Lung microvascular endothelial cell (primary cell): ENCODE data around the gene CHRDL2. TPM values are rescaled to one million over a fixed set of nuclear protein-coding genes. Genes with fewer than 3 reads are reported as not detected.

Source experiments
- DNase-seq, 2 donors: peaks; one replicate each; pipeline versions ENCODE4 v3.0.0 to v3.0.0-alpha.2; 2010; ENCODE audit warnings: low read depth in 2 of 2
- total RNA-seq: library from RNA; depleted of rRNA; stranded (reverse); fragments of >200 nt; gene quantifications from 2 replicates; pipeline ENCODE4 v1.2.1, GENCODE V29; 2014

Gene CHRDL2
- total RNA-seq, 1 donor from 2014 or later, result not detected

- DNase-seq, result no peak
Observed at GRCh38 chr11:74685905-74686304, 45.3 kb downstream of the CHRDL2 start.

DNA sequence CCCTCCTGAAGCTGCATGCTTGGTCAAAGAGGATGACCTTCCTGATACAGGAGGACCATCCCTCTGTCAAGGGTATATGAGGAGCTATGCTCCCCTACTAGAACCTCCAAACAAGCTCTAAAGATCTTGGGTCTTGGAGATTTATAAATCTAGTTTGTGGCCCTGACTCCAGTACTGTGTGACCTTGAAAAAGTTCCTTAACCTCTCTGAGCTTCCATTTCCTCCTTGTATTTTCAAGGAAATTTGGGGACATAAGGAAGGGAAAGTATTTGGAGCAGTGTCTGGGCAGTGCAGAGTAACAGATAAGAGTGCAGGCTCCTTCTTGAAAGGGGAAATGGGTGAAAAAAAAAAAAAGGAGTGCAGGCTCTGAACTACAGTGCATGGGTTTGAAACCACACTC is 45.9 kb downstream of the CHRDL2 start:
- no peak for DNase-seq

- no peak for DNase-seq
Observed at GRCh38 chr11:74684661-74685060, 46.6 kb downstream of the CHRDL2 start.

GRCh38 chr11:74683941-74684481 is 47.2 kb downstream of the CHRDL2 start:
- DNase-seq, result no peak

DNA sequence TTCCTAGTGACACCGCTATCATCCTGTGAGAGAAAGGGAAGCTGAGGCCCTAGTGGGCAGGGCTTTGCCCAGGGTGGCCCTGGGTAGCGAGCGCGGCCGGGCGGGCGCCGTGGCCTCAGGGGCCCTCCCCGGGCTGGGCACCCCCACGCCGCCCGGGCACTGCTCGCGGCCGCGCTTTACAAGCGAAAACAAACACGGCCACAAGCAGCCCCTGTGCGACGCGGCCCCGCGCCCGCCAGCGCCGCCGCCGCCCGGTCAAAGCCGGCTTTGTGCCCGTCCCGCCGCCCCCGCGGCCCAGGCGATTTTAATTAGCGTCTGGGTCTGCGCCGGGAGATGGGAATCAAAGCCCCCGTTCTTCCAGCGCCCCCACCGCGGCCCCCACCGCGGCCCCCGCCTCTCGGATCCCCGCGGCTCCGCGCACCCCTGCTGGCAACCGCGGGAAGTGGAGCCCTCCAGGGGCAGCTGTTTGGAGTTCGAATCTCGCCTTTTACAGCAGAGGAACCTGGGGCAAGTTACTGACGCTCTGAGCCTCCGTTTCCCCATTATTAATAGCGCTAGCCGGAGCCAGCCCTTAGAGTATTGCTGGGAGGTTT is 47.9 kb downstream of the CHRDL2 start:
- DNase-seq, result peak; percentile 15 to 45

GRCh38 chr11:74682731-74683278 is 48.4 kb downstream of the CHRDL2 start:
- no peak for DNase-seq

DNA sequence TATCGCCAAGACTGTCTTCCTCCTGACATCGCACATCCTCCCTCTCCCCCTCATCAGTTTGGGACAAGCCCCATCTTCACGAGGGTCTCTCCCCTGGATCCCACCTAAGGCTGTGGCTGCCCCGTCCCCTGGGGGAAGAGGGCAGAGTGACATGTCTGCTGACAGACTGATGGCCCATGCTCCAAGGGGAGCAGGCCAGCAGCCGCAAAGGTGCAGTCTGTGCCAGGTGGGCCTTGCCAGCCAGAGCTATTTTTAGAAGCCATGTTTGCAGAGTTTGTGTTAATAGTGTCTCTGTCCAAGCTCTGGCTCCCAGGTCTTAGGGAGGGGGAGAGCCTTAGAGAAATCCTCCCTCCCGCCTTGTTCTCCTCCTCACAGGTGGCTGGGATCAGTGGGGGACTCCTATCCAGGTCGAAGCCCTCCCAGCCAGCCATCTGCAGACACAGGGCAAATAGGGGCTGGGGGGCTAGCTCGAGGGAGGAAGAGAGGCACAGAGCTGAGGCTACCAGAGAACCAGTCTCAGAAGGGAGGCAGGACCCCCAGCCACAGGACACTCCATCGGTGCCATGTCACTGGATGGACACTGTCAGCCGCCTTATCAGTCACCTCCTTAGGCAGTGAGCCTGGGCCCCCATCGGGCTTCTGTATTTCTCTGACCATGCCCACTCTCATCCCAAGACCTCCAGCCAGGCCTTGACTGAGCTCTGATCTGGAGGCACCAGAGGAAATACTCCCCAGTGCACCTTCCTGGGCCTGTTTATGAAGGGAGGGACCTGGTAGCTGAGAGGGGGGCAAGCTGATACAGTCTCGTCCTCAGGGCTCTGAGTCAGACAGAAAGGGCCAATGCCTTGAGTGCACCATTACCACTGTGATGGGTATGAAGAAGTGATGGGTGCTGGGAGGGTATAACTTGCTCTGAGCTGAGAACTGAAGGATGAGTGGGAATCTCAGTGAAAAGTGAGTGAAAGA is 49.3 kb downstream of the CHRDL2 start:
- no peak for DNase-seq

GRCh38 chr11:74680703-74681531 is 50.3 kb downstream of the CHRDL2 start:
- DNase-seq, result no peak

GRCh38 chr11:74680035-74680671 is 51.1 kb downstream of the CHRDL2 start:
- no peak for DNase-seq

GRCh38 chr11:74679513-74679865 is 51.7 kb downstream of the CHRDL2 start:
- DNase-seq, result no peak

DNA sequence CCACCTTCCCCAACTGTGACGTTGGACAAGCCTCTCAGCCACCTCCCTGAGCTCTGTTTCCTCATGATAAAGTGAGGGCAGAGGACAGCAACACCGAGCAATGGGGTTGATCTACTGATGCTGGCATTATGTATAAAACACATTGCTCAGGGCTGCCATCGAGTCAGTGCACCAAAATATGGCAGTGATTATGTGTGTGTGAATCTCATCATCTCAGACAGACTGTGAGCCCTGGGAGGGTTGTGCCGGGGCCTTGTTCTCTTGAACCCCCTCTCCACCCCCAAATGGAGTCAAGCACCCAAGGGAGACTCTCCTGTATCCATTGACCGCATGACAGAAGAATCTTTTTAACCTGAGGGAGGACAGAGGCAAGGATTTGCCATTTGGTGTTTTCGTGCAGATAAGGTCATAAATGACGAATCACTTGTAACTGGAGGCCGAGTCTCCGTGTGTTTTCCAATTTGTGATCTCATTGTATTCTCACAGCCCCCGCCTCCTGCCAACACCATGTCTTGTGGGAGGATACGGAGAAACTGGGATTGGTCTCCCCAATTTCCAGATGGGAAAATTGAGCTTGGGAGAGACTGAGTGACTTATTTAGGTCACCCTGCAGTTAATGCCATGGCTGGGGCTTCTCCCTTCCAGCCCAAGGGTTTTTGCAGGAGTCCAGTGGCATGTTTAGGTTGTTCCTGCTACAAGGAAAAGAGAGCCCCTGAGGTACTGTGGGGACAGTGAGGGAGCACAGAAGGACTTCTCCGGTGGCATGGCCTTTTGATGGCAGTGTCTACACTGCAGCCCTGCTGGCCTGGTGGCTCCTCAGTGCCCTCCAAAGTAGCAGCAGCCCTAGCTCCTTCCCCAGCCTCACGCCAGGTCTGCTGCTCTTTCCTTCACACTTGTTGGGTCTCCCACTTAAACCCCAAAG is 52.4 kb downstream of the CHRDL2 start:
- DNase-seq, result no peak

- DNase-seq, result no peak
Observed at GRCh38 chr11:74678041-74678440, 53.2 kb downstream of the CHRDL2 start.

GRCh38 chr11:74677131-74677530 is 54.1 kb downstream of the CHRDL2 start:
- no peak for DNase-seq

GRCh38 chr11:74676596-74676995 is 54.6 kb downstream of the CHRDL2 start:
- DNase-seq, result no peak

- DNase-seq, result no peak
Observed at GRCh38 chr11:74675761-74676160, 55.5 kb downstream of the CHRDL2 start.

GRCh38 chr11:74673693-74674360 is 57.4 kb downstream of the CHRDL2 start:
- no peak for DNase-seq

DNA sequence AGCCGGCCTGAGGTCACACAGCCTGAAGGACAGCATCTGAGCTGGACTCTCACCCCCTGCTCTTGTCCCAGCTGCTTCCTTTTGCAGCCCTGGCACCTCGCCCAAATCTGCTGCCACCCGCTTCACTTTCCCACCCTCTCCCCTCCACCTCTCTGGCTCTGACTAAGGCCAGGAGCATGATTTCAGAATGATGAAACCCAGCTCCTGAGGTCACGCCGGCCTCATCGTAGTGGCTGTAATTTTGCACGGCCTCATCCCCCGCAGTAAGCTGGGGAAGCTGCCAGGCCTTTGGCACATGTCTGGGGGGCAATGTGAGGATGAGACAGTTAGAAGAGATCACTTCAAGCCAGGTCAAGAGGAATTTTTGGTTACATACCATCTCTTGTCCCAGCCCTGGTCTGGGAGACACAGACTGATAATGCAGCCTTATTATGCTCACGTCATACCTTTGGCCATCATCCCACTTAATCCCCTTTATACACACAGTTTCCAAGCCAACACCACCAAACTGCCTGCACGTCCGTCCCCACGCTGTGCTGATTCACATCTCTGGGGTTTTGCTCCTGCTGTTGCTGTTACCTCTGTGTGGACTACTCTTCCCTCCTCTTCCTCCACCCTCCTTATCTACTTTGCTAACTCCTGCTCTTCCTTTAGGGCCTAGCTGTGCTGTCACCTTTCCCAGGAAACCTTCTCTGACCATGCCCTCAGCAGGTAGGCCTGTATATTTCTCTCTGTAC is 58.1 kb downstream of the CHRDL2 start:
- peak; percentile 79 to 91 for DNase-seq

GRCh38 chr11:74672332-74672955 is 58.8 kb downstream of the CHRDL2 start:
- no peak for DNase-seq
